ENCODE data around the gene TERC. TPM values are rescaled to one million over a fixed set of nuclear protein-coding genes. Genes with fewer than 3 reads are reported as not detected.
A peak's percentile ranks its signal among the peaks of the same experiment; 100 is the strongest.
"Not testable (repeated sequence)": the region's sequence is repeated elsewhere in the genome, so short reads cannot be mapped to it uniquely, and the experiment has no call there.

TERC gene
- total RNA-seq, 3 donors from 2014 or later: 125 to 194 (median 179) TPM

DNA sequence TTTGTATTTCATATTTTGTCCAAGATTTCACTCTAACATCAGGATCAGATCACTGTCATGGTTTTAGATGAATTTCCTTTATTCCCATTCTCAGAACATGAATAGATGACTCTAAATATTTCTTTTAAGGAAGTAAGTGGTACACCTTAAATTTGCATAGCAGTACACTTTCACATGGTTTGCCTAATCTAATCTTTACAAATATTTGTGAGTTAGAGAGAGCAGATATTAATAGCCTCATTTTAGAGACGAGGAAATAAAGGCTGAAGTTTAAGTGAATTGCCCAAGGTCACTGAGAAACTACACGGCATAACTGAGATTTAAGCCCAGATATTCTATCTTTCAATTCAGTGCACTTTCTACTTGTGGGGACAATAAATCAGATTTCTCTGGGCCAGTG is 14.2 kb downstream of the TERC start:
- H3K4me1 ChIP-seq: no peaks in the 10 kb centered on the region
- no peak overlapping the region for H3K27ac ChIP-seq
- no peak overlapping the region for H3K4me3 ChIP-seq
- no peaks in the 10 kb centered on the region for H3K9me3 ChIP-seq
- H3K27me3 ChIP-seq: peaks cover 0 to 16% of the 10 kb centered on the region in 2 donors
- no peak for DNase-seq (ENCODE audit: low spot score in 2 of 2)
- no peaks in the 10 kb centered on the region for H3K36me3 ChIP-seq
- intact Hi-C loops (cut with DNase I; ENCODE audit: low total_unique reads): no loop called here
- TF ChIP-seq POLR2A (IDR thresholded peaks at IDR 0.05) (no peak), POLR2AphosphoS5 (IDR thresholded peaks at IDR 0.05) (no peak)
- TF ChIP-seq, protein P1, sequence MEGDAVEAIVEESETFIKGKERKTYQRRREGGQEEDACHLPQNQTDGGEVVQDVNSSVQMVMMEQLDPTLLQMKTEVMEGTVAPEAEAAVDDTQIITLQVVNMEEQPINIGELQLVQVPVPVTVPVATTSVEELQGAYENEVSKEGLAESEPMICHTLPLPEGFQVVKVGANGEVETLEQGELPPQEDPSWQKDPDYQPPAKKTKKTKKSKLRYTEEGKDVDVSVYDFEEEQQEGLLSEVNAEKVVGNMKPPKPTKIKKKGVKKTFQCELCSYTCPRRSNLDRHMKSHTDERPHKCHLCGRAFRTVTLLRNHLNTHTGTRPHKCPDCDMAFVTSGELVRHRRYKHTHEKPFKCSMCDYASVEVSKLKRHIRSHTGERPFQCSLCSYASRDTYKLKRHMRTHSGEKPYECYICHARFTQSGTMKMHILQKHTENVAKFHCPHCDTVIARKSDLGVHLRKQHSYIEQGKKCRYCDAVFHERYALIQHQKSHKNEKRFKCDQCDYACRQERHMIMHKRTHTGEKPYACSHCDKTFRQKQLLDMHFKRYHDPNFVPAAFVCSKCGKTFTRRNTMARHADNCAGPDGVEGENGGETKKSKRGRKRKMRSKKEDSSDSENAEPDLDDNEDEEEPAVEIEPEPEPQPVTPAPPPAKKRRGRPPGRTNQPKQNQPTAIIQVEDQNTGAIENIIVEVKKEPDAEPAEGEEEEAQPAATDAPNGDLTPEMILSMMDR (IDR thresholded peaks at IDR 0.05): no peak

DNA sequence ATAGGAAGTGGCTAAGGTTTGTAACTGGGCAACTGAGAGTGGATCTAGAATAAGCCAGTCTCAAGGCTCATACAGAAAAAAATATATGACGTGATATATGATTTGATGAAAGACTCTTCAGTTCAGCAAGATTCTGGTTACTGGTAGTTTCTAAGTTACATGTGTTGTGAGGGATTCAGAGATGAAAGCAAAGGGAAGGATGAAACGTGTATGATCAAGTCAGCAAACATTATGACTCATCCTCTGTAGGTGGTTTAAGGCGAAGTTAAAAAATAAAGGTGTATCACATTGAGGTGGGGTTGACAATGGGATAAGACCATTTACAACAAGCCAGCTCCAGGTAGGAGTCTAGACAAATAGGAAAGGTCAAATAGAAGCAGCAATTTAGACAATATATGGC is 16.2 kb downstream of the TERC start:
- no peaks in the 10 kb centered on the region for H3K4me1 ChIP-seq
- DNase-seq (ENCODE audit: low spot score in 2 of 2): no peak
- intact Hi-C loops (cut with DNase I; ENCODE audit: low total_unique reads): no loop called here
- peaks cover 0 to 16% of the 10 kb centered on the region in 2 donors for H3K27me3 ChIP-seq
- H3K4me3 ChIP-seq: no peak overlapping the region
- TF ChIP-seq POLR2AphosphoS5 (IDR thresholded peaks at IDR 0.05) (no peak), POLR2A (IDR thresholded peaks at IDR 0.05) (no peak)
- TF ChIP-seq, protein P1 (IDR thresholded peaks at IDR 0.05): no peak
- no peak overlapping the region for H3K27ac ChIP-seq
- H3K9me3 ChIP-seq: no peaks in the 10 kb centered on the region
- H3K36me3 ChIP-seq: no peaks in the 10 kb centered on the region

DNA sequence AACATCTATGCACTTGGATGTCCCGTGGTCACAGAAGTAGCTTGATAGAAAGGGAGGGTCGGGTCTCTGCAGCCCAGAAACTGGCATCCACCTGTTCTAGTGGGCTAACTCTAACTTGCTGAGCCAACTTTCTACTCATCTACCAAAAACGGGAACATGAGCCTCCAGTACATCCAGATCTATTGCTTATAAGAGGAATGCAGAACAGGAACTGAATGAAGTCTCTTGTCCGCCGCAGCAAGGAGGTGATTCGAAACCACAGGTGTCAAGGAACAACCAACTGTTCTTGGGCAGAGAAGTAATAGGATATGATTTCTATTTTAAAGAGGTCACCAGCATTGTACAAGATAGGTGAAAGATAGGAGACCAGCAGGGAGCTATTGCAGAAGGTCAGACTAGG is 17.9 kb downstream of the TERC start:
- TF ChIP-seq, protein P1 (IDR thresholded peaks at IDR 0.05): no peak
- no peak for TF ChIP-seq POLR2AphosphoS5 (IDR thresholded peaks at IDR 0.05)
- no peak for TF ChIP-seq POLR2A (IDR thresholded peaks at IDR 0.05)
- intact Hi-C loops (cut with DNase I; ENCODE audit: low total_unique reads): no loop called here
- peaks cover 0 to 16% of the 10 kb centered on the region in 2 donors for H3K27me3 ChIP-seq
- H3K4me3 ChIP-seq: no peak overlapping the region
- no peak overlapping the region for H3K27ac ChIP-seq
- H3K36me3 ChIP-seq: no peaks in the 10 kb centered on the region
- H3K9me3 ChIP-seq: no peaks in the 10 kb centered on the region
- DNase-seq (ENCODE audit: low spot score in 2 of 2): no peak
- no peaks in the 10 kb centered on the region for H3K4me1 ChIP-seq

DNA sequence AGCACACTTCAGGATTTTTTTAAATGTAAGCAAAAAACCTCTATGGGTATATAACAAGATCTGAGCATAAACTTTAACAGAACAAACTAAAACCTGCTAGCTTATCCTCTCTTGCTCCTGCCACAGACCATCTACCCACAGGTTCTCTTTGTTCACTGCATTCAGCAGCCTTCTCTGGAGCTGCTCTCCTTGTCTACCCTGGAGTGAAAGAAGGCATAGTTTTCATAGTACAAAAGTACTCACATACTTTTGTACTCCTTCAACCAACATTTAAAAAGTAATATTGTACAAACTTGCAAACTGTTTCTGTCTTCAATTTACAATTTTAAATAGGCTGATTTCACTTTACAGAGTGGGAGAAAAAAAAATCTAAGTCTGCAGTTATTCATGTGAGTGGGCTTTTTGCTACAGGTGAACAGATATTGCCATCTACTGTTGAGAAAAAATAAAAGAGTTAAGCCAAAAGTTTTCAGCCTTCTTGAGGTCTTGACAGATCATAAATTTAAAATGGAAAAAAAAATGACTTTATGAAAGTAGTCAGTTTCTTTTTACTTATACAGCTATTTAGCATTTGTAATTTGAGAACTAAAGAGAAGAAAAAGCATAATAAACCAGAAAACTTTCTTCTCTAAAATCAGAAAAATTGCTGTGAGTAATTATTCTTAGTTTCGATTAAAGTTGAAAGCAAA is 20.4 kb downstream of the TERC start:
- Histone ChIP-seq H3K9me3 (no peaks in the 10 kb centered on the region), H3K36me3 (no peaks in the 10 kb centered on the region), H3K4me3 (no peak overlapping the region), H3K27ac (no peak overlapping the region), H3K4me1 (no peaks in the 10 kb centered on the region), H3K27me3 (peaks cover 0 to 16% of the 10 kb centered on the region in 2 donors)
- TF ChIP-seq, protein P1 (IDR thresholded peaks at IDR 0.05): peak in 1 of 3 donors; percentile 32
- TF ChIP-seq POLR2A (IDR thresholded peaks at IDR 0.05): no peak
- DNase-seq (ENCODE audit: low spot score in 2 of 2): no peak
- intact Hi-C loops (cut with DNase I; ENCODE audit: low total_unique reads): no loop called here

DNA sequence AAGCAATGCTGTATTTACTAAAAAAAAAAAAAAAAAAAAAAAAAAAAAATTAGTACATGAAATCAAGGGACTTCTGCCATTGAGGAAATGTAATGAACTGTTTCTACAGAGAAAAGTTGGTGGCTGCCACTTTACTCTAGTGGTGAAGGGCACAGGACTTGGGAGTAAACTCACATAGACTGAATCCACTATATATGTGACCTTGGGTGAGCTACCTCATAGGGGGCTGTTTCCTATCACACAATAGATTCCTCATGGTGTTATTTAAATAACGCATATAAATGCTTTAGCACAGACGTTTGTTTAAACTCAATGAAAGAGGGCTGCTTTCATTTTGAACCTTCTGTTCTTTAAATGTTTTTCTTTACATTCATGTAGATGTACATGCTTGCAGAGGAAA is 25.8 kb downstream of the TERC start:
- no peak for DNase-seq (ENCODE audit: low spot score in 2 of 2)
- Histone ChIP-seq H3K27me3 (no peaks in the 10 kb centered on the region), H3K4me1 (no peaks in the 10 kb centered on the region), H3K4me3 (no peak overlapping the region), H3K36me3 (no peaks in the 10 kb centered on the region), H3K9me3 (peaks cover 0 to 18% of the 10 kb centered on the region in 2 donors), H3K27ac (no peak overlapping the region)
- TF ChIP-seq POLR2A (IDR thresholded peaks at IDR 0.05): no peak
- TF ChIP-seq, protein P1 (IDR thresholded peaks at IDR 0.05): no peak
- TF ChIP-seq POLR2AphosphoS5 (IDR thresholded peaks at IDR 0.05): no peak
- intact Hi-C loops (cut with DNase I; ENCODE audit: low total_unique reads): no loop called here

DNA sequence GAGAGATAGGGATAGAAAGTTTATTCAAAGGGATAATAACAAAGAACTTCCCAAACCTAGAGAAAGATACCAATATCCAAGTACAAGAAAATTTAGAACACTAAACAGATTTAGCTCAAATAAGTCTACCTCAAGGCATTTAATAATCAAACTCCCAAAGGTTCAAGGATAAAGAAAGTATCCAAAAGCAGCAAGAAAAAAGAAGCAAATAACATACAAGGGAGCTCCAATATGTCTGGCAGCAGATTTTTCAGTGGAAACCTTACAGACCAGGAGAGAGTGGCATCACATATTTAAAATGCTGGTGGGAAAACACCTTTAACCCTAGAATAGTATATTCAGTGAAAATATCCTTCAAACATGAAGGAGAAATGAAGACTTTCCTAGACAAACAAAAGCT is 33.0 kb downstream of the TERC start:
- H3K27ac ChIP-seq; H3K4me1 ChIP-seq; H3K36me3 ChIP-seq; H3K4me3 ChIP-seq; intact Hi-C loops (cut with DNase I; ENCODE audit: low total_unique reads); H3K27me3 ChIP-seq; DNase-seq (ENCODE audit: low spot score in 2 of 2): not testable (repeated sequence)
- H3K9me3 ChIP-seq: peaks cover 6 to 25% of the 10 kb centered on the region in 2 donors

All from breast epithelium (tissue), 4 donors.